ENCODE data around the gene PMM2.

DNA sequence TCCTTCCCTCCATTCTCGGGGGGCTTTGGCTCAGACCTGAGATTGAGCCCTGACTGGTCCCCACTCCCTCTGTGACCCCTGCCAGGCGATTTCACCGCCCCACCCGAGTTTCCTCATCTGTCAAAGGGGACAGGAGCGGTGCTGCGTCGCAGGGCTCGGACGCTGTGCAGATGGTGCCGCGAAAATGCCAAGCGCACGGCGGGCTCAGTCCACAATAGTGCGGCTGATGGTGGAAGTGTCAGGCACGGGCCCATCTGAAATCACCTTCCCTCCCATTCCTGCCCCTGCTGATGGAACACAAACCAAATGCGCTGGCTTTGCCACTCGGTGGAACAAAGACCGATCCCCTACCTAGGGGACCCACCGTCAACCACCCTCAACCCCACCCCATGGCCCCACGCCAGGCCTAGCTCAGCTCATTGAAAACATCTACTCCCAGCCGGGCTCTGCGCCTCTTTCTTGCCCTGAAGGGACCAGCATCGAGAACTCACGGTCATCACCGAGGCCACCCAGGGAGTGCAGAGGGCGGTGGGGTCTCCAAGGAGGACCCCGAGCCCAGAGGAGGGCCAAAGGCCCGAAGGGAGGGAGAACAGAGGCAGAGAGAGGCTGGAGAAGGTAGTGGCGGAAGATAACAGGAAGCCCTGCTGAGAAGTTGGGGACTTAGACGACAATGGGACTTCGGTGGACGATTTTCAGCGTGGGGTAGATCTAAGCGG is 69.7 kb downstream of the PMM2 start:
- TF ChIP-seq, protein P1, sequence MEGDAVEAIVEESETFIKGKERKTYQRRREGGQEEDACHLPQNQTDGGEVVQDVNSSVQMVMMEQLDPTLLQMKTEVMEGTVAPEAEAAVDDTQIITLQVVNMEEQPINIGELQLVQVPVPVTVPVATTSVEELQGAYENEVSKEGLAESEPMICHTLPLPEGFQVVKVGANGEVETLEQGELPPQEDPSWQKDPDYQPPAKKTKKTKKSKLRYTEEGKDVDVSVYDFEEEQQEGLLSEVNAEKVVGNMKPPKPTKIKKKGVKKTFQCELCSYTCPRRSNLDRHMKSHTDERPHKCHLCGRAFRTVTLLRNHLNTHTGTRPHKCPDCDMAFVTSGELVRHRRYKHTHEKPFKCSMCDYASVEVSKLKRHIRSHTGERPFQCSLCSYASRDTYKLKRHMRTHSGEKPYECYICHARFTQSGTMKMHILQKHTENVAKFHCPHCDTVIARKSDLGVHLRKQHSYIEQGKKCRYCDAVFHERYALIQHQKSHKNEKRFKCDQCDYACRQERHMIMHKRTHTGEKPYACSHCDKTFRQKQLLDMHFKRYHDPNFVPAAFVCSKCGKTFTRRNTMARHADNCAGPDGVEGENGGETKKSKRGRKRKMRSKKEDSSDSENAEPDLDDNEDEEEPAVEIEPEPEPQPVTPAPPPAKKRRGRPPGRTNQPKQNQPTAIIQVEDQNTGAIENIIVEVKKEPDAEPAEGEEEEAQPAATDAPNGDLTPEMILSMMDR (conservative IDR thresholded peaks at IDR 0.05; ENCODE audit: low read depth, low read length): no peak
- TF ChIP-seq EZH2phosphoT487 (IDR thresholded peaks at IDR 0.05; ENCODE audit: borderline replicate concordance, low read length) (no peak), EZH2 (IDR thresholded peaks at IDR 0.05; ENCODE audit: low read length, unreplicated experiment) (no peak)
